Eye (tissue), 1 donor: ENCODE results near the gene IREB2.
"Not testable (repeated sequence)": the region's sequence is repeated elsewhere in the genome, so short reads cannot be mapped to it uniquely, and the experiment has no call there.

ENCODE experiments used
- DNase-seq: peaks from one replicate; pipeline ENCODE4 v3.0.0-alpha.2; 2015

IREB2 gene

GRCh38 chr15:78437762-78438618, at the start of gene IREB2:
Gene IREB2, plus strand, starts transcription at chr15:78438216. Its CDS starts 122 bp downstream, at chr15:78438338.
- DNase-seq: peak; percentile 100

GRCh38 chr15:78388865-78389264, 49.2 kb upstream of the IREB2 start:
- no peak for DNase-seq

GRCh38 chr15:78389322-78389721, 48.7 kb upstream of the IREB2 start:
- DNase-seq: peak; percentile 80

GRCh38 chr15:78389738-78390137, 48.3 kb upstream of the IREB2 start:
- no peak for DNase-seq

- DNase-seq: no peak
Observed at GRCh38 chr15:78390242-78390641, 47.8 kb upstream of the IREB2 start.

- DNase-seq: no peak
Observed at GRCh38 chr15:78390826-78391225, 47.2 kb upstream of the IREB2 start.

GRCh38 chr15:78391781-78392180, 46.2 kb upstream of the IREB2 start:
- DNase-seq: no peak

- DNase-seq: no peak
Observed at GRCh38 chr15:78392430-78392829, 45.6 kb upstream of the IREB2 start.

- DNase-seq: no peak
Observed at GRCh38 chr15:78393137-78393536, 44.9 kb upstream of the IREB2 start.

GRCh38 chr15:78394026-78394425, 44.0 kb upstream of the IREB2 start:
- no peak for DNase-seq

- peak; percentile 60 for DNase-seq
Observed at GRCh38 chr15:78394981-78395616, 42.9 kb upstream of the IREB2 start.

- no peak for DNase-seq
Observed at GRCh38 chr15:78396186-78396814, 41.7 kb upstream of the IREB2 start.

GRCh38 chr15:78396976-78397375, 41.0 kb upstream of the IREB2 start:
- no peak for DNase-seq

GRCh38 chr15:78397382-78397781, 40.6 kb upstream of the IREB2 start:
- DNase-seq: no peak

- no peak for DNase-seq
Observed at GRCh38 chr15:78398076-78398825, 39.8 kb upstream of the IREB2 start.

GRCh38 chr15:78399091-78399490, 38.9 kb upstream of the IREB2 start:
- DNase-seq: no peak

GRCh38 chr15:78402061-78402610, 35.9 kb upstream of the IREB2 start:
- no peak for DNase-seq

- no peak for DNase-seq
Observed at GRCh38 chr15:78404125-78404524, 33.9 kb upstream of the IREB2 start.

- DNase-seq: not testable (repeated sequence)
Observed at GRCh38 chr15:78404796-78405195, 33.2 kb upstream of the IREB2 start.

- DNase-seq: no peak
Observed at GRCh38 chr15:78405336-78405924, 32.6 kb upstream of the IREB2 start.

GRCh38 chr15:78406016-78406585, 31.9 kb upstream of the IREB2 start:
- no peak for DNase-seq
